ENCODE results near the gene RCC2.

Gene RCC2

DNA sequence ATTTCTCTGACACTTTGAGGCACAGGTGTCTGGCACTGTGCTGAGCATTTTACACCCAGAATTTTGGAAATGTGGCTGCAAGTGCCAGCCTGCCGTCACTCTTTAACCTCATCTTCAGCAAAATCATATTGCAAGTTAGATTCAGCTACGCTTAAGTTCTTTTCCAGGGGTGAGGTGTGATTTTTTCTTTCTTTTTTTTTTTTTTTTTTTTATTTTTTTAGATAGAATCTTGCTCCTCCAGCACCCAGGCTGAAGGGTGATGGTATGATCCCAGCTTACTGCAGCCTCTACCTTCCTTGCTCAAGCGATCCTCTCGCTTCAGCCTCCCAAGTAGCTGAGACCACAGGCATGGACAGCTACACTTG, 2.5 kb upstream of the RCC2 start:
- DNase-seq, result no peak

DNA sequence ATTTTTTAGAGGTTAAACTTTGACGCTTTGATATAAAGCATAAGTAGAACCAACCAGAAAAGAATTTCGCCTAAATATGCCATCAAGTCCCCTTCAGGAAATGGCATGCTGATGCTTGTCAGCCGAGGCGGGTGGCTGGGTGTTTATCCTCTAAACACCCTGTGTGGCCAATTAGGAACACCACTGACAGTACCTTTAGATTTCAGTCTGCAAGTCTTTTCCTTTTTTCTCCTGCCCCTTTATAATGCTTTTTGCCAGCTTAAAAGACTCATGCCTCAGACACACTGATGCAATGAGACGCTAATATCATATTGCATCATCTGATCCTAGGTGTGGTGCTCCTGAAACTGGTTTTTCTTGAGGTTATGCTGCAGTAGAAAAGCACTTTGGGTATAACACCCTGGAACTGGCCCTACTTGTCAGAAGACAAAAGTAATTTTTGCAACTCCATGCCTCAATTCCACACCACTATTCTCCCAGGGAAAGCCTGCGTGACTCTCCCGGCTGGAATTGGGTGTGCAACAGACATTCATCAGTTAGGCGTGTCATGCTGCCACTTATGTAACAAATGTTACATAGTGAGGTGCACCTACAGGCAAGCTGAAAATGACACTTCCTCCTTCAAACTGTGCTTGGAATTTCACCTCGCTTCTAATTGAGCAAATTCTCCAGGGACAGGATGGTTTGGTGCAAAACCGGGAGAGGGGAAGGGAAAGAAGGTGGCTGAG, 2.0 kb upstream of the RCC2 start:
- no peak for DNase-seq

DNA sequence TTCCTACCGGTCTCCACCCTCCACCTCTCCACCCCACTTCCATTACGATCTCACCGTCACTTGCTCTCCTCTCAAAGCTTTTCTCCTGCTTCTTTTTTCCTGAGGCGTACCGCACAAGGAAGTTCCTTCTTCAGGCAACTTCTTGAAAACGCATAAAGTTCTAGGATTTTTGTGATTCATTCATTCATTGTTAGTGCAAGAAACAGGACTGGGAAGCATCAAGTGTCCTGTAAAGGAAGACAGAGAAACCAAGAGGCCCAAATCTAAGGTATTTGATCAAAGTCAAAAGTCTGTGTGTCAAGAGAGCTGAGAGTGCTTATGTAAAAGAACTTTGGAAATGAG, 1.3 kb upstream of the RCC2 start:
- DNase-seq, result no peak

DNA sequence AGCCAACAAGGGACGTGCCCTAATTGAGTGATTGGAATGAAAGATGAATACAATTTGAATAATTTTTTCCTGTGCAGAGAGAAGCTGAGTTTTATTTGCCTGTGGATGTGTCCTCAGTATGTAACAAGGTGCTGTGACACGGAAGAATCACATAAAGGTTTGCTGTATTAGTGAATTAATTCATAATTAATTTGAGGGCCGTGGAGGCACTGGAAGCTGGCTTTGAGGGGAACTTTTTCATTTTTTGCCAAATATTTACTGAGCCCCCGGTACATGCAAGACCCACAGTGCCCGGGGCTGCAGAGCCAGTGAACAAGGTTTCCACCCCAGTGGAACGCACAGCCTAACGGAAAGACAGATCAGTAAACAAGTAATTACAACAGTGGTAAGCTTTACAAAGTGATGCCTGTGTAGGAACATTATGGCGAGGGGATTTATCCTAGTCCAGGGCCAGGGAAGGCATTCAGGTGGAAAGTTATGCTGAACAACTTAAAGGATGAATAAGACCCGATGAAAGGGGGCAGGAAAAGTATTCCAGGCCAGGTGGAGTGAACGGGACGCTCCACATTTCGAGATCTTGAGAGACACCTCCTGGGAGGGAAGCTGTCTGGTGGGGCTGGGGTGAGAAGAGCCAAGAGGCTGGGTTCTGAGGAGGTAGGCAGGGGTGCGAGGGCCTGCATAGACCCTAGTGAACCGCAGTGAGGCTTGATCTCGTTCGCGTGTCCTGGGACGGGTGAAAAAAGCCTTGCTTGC, 773 bp upstream of the RCC2 start:
- no peak for DNase-seq

DNA sequence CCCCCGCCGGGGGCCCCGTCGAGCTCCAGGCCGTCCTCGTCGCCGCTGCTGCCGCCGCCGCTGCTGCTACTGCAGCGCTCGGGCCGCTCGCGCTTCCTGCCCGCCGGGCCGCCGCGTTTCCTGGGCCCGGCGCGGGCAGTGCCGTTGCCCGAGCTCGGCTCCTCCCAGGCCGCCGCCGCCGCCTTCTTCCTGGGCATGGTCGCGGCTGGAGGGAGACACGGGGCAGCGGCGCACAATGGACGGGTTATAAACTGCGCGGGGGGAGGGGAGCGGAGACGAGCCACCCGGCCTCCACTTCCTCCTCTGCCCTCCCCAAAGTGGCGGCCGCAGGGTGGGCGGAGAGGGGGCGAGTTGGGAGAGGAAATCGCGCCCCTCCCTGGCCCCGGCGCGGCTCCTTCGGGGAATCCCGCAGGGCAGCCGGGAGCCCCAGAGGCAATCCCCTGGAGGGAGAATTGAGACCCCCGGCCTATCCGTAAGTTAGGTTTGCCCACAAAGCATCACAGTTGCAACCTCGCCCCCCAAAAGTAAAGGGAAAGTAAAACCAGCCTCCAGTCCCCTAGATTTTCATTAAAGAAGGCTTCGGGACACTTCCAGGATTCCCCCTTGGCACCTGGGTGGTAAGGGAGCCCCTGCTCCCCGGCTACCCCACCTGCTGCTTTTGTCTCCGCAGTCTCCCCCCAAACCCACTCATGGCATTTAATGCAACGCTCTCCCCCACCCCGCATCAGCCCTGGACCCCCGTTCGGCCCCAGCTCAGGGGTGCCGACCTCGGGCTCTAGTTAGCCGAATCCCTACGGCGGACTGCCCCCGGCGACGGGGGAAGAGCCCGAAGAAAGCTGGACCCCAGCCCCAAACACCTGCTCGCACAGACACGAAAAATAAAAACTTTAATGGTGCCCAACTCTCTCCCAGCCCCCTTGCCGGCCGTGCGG, 893 bp downstream of the RCC2 start:
- no peak for DNase-seq

DNA sequence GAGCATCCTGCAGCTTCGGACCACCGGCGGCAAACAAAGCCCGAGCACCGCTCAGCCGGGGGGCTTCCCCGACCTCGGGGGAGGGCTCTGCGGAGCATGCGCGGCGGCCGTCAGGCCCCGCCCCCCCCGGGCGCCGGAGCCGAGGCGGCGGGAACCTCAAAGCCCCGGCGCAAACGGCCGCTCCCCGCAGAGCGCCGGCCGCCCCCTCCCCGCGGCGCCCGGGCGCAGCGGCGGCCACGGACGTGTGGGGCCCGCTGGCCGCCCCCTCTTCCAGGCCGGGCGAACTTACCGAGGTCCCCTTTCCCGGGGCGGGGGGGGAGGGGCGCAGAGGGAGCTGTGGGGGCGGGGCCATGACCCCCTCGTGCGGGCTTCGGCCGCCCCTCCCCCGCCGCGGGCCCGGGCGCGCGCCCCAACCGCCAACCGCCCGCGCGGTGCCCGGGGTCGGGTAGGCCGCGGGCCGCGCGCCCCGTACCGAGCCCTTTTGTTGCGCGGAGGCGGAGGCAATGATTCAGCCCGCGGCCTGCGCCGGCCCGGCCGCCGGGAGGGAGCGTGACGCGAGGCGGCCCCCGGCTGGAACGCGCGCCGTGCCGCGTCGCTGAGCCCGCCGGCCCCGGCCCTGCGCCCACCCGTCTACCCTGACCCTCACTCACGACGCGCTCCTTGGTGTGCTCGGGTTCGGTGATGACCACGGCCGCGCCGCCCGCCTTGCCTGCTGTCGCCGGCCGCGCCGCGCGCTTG, 1.7 kb downstream of the RCC2 start:
- no peak for DNase-seq

DNA sequence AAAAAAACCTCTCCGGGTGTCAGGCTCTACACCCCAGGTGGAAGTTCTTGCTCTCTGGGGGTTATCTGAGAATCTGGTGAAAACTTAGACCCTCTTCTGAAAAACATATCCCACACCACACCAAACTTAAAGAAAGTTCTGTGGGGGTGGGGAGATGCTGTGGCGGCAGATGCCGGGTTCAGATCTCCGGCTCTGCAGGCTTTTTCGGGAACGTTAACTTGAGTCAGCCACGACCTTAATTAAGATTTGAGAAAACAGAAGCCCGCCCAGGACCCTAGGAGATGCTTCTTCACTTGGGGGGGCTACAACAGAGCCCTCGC, 2.3 kb downstream of the RCC2 start:
- DNase-seq, result no peak

DNA sequence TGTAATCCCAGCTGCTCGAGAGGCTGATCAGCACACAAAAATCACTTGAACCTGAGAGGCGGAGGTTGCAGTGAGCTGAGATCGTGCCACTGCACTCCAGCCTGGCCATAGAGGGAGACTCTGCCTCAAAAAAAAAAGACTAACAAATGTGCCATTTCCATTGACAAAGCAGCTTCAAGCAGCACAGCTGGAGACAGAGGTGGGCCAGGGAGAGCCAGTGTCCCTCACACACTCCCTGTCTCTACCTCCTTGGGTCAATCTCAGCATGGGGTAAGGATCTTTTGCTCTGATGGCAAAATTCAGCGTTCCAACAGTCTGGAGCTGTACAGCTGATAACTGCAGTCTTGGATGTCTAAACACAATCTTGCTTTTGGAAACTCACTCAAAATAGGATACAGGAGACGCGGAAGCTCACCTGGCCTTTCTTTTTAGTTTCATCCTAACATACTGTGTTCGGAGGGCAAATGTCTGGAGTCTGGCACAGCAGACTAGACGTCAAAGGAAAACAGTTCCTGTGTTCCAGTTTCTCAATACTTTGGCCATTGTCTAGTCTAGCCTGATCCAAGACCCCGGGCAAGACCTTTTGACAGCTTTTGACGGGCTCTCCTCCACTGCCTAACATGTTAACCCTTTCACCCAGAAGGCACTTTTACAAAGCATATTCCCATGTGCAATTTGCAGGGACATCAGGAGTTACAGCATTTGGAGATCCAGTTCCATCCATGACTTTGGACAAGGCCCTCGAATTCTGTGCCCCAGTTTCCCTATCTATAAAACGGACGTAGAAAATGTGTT, 2.9 kb downstream of the RCC2 start:
- DNase-seq, result no peak

DNA sequence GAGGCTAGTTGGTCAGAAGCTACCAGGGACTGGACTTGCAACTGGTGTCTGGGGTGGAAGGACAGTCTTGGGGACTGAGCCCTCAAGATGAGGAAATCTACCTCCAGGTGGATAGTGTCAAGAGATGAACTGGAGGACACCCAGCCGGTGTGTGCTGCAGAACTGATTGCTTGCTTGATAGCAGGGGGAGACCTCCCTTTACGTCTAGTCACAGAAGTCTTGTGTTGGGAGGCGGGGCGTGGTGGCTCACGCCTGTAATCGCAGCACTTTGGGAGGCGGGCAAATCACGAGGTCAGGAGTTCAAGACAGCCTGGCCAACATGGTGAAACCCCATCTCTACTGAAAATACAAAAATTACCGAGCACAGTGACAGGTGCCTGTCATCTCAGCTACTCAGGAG, 4.9 kb downstream of the RCC2 start:
- no peak for DNase-seq

DNA sequence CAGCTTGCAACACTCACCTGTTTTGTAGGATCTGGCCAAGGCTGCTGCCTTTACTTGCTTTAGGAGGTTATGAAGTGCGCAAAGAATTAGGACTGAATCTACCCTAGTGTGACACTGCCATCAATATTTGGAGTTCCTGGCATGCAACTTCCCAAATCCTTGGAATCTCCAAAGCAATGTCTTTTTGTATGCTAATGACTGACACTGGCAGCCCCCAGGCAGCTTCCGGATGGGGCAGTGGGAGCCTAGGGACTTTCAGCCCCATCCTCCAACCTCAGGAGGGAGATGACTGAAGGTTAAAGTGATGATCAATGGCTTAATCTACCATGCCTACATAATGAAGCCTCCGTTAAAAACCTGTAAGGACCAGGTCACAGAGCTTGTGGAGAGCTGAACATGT, 5.5 kb downstream of the RCC2 start:
- DNase-seq, result no peak

DNA sequence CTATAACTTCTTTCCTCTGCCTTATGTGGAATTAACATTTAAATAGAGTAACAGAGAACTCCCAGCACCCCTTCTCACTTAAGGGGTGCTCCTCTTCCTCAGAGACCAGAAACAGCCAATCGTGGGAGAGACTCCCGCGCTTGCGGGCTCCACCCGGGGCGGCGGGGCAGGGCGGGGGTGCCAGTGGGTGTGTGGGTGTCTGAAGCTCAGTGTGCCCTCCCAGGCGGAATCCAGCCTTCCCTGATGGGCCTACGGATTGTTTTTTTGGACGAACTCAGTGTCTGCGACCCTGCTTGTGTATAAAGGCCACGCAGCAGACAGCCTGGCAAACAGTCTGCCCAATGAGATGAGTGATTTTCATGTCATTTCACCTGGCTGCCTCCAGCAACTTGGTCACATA, 6.2 kb downstream of the RCC2 start:
- DNase-seq, result no peak

DNA sequence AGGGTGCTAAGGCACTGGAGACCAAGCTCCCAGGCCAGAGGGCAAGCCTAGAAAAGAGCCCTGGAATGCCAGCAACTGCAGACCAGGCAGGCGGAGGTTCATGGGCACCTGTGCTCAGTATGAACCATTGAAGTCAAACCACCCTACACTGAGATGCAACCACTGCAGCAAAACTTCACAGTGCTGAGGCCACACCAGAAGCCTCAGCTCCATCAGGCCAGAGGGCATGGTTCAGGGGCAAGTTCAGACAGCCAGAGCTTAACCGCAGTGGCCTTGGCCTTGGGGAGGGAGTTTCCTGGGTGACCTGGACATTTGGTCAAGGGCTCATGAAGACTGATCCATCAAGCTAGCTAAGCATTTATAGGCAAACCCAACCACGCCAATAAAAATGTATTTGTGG, 7.1 kb downstream of the RCC2 start:
- no peak for DNase-seq

DNA sequence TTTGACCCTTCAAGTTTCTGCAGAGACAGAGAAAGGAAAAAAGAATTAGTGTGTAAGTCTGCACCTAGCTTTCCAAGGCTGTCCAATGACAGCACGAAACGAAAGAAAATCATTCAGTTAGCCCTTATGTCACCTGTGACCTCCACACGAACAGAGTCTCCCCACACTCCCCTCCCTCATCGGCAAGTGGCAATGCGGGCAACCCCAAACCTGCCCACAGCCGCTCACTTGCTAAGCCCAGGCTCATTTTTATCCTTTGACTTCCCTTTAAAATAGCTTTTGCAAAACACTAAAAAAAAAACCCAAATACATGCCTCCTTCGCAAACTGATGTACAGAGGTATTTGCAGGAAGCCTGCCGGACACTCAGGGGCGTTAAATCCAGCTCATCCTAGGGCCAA, 10.3 kb downstream of the RCC2 start:
- DNase-seq, result no peak

DNA sequence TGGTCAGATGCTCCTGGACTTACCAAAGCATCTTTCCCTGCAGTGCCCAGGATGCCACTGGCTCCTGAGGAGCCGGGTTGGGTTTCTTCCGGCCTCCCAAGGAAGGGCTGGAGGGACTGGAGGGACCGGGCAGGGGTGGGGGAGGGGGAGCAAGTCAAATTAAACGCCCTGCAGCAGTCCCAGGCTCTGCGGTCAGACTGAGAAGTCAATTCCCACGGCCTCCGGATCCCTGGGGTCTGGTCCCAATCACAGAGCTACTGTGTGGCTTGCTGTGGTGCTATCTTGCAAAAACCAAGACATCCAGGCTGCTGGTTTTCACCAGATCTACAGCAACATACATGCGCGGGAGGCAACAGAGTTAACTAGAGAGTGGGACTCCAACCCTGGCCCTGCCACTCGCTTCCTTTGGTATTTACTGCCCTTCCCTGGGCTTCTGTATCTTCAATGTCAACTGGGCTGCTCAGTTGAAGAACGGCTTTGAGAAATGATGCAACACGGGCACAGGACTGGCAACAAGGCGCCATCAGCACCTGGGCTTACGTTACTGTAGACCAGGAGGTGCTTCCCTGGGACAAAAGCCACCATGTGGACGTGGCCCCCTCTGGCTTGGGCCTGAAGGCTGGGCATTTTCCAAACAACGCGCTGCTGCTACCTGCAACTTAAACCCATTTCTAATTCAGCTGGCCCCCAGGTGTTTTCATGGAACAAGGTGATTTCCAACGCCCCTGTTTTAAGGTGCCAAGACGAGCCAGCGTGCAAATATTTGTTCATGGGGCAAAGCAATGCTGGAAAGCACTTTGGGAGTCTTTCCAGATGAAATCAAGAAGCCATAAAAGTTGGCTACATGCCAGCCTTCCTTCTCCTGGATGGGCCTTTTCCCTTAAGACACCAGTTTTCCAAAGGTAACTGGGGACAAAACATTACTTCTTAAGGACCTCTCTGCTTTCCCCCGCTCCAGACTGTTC, 11.5 kb downstream of the RCC2 start:
- no peak for DNase-seq

DNA sequence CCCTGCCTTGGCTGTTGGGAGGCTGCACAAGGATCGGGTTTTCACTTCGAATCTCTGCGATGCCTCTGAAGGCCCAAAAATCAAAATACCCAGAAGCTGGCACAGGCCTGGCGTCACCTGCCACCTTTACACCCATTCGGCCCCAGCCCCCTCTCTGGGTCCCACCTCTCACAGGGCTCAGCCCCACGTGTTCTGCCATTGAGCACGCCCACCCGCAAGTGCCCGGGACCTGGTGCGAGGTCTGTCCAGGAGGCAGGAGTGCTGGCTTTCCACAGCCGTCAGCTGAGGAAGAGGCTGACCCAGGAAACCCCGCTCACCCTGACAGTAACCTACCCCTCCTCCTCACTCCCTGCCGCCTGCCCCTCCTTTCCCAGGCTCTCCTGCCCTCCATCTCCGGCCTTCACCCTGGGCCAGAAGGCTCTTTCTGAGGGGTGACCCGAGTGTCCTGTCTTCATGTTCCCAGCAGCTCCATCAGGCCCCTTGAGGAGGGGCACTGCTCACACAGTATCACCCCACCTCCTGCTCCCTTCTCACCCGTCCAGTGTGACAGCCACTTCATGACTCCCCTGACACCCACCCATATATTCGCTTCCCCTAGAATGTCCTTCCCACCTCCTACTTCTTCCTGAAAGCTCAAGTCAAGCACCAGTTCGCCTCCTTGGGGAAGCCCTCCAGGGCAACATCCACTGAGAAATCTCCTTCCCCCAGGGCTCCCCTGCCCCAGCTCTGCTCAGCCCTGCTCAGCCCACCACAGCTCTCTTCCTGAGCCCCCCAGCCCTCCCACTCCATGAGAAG, 13.5 kb downstream of the RCC2 start:
- DNase-seq, result no peak

DNA sequence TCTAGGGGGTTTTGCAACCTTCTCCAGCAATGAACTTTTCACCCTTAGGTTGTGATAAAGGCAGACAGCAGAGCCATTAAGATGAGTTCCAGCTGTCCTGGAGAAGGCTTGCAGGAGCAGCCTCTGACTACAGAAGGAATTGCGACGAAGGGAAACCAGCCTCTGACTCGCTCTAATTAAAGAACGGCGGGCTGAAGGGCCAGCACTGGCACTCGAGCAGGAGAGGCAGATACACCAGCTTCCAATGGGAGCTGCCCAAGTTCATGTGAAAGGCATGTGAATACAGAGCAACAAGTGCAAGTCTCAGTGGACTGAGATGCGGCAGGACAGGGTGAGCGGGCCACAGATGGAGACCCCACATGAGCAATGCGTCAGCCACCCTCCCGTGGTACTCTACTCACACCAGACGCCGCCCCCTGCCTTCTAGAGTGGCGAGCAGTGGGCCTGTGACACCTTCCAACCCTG, 15.7 kb downstream of the RCC2 start:
- DNase-seq, result no peak

DNA sequence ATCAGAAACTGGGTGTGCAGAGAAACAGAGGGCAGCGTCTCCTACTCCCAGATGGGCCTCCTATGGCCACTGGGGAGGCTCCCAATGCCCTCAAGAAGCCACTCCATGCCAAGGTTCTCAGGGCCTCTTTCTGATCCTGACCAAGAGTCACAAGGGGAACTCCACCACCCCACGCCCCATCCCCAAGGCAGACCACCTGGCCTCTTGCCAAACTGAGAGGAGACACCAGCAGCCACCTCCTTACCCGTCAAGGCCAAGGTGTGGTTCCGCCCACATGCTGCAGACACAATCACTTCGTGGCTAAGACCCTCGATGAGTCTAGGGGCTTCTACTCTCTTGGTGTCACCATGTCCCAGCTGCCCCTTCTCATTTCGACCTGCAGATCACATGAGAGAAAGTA, 17.0 kb downstream of the RCC2 start:
- DNase-seq, result no peak

DNA sequence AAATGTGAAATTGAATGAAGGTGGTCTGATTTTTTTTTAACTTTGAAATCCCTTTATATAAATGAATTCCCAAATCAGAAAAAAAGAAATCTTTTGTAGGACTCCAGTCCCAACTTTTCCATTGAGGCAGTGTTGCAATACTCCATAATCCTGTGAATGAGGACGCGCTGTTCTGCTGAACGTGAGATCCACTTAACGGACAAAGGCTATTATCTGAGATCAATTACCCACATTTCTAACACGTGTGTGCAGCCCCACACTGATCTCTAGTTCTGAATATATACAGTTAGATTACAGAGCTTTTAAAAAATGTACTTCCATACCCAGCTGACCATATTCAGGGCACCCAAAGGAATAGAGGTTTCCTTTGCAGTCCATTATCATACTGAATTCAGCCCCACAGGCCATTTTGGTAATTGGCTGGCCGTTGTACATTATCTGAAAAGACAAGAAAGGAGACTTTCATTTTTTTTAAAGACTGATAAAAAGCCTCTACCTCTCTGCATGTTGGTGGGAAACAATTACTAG, 19.0 kb downstream of the RCC2 start:
- DNase-seq, result no peak

DNA sequence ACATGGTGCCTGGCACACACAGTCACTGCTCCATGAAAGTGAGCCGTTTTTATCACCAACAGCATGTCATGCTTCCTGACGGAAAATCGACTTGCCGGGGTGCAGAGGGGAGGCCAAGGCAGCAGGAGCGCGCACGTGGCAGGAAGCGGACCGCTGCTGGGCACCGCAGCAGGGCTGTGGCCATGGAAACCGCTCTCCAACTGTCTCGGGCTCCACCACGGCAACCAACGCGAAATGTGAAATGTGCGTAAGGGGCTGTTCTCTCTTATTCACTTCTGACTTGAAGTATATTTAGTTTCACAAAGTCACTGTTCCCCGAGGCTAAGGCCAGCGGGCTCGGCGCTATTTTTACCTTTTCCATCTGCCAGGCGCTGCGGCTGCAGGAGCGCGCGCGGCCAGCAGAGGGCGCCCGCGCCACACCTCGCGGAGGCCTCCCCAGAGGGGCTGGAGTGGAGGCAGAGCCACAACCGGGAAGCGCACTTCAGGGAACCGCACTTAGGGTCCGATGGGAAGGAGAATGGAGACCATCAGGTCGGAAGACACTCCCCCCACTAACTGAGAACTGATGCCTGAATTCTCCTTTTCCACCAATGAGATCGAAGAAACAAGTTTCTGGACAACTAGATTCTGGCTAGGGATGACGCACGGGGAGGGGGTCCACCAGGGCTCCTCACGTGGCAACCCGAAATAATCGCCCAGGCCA, 19.7 kb downstream of the RCC2 start:
- no peak for DNase-seq

Data from NCI-H526 treated with DMSO at 0.1 percent for 48 hours (cell line).